ENCODE results near the gene MNT.

Gene MNT

GRCh38 chr17:2398655-2399571, 1.9 kb downstream of the MNT start:
- DNase-seq (ENCODE audit: low spot score in 2 of 2) (peak in 1 of 2 donors; percentile 37), ATAC-seq (replicated peaks; ENCODE audit: extremely low read depth, poor library complexity, severe bottlenecking) (no peak)
- peaks cover 56% of the 10 kb centered on the region for H3K4me1 Mint-ChIP-seq
- H3K4me3 Mint-ChIP-seq: peak overlapping the region; percentile 99
- peak overlapping the region; percentile 97 for H3K27ac Mint-ChIP-seq (ENCODE audit: low read depth)
- H3K36me3 Mint-ChIP-seq (ENCODE audit: insufficient read depth): peaks cover 35% of the 10 kb centered on the region
- H3K27me3 Mint-ChIP-seq: no peaks in the 10 kb centered on the region
- no peaks in the 10 kb centered on the region for H3K9me3 Mint-ChIP-seq

GRCh38 chr17:2398182-2398581, 2.7 kb downstream of the MNT start:
- H3K36me3 Mint-ChIP-seq (ENCODE audit: insufficient read depth): peaks cover 41% of the 10 kb centered on the region
- peak overlapping the region; percentile 13 for H3K27ac Mint-ChIP-seq (ENCODE audit: low read depth)
- peaks cover 56% of the 10 kb centered on the region for H3K4me1 Mint-ChIP-seq
- no peak for ATAC-seq (replicated peaks; ENCODE audit: extremely low read depth, poor library complexity, severe bottlenecking)
- H3K27me3 Mint-ChIP-seq: no peaks in the 10 kb centered on the region
- no peak for DNase-seq (ENCODE audit: low spot score in 2 of 2)
- no peaks in the 10 kb centered on the region for H3K9me3 Mint-ChIP-seq
- H3K4me3 Mint-ChIP-seq: peak overlapping the region; percentile 99

- DNase-seq (ENCODE audit: low spot score in 2 of 2): no peak
- ATAC-seq (replicated peaks; ENCODE audit: extremely low read depth, poor library complexity, severe bottlenecking): no peak
- H3K27ac Mint-ChIP-seq (ENCODE audit: low read depth): peak overlapping the region; percentile 13
- H3K36me3 Mint-ChIP-seq (ENCODE audit: insufficient read depth): peaks cover 43% of the 10 kb centered on the region
- H3K4me3 Mint-ChIP-seq: peak overlapping the region; percentile 99
- H3K4me1 Mint-ChIP-seq: peaks cover 54% of the 10 kb centered on the region
- no peaks in the 10 kb centered on the region for H3K9me3 Mint-ChIP-seq
- no peaks in the 10 kb centered on the region for H3K27me3 Mint-ChIP-seq
Measured at GRCh38 chr17:2397247-2398171, 3.4 kb downstream of the MNT start.

- no peak overlapping the region for H3K27ac Mint-ChIP-seq (ENCODE audit: low read depth)
- DNase-seq (ENCODE audit: low spot score in 2 of 2): no peak
- H3K4me3 Mint-ChIP-seq: peak overlapping the region; percentile 18
- no peak for ATAC-seq (replicated peaks; ENCODE audit: extremely low read depth, poor library complexity, severe bottlenecking)
- H3K9me3 Mint-ChIP-seq: no peaks in the 10 kb centered on the region
- H3K36me3 Mint-ChIP-seq (ENCODE audit: insufficient read depth): peaks cover 46% of the 10 kb centered on the region
- peaks cover 54% of the 10 kb centered on the region for H3K4me1 Mint-ChIP-seq
- H3K27me3 Mint-ChIP-seq: no peaks in the 10 kb centered on the region
Measured at GRCh38 chr17:2396568-2397246, 4.2 kb downstream of the MNT start.

GRCh38 chr17:2396192-2396567, 4.7 kb downstream of the MNT start:
- peaks cover 55% of the 10 kb centered on the region for H3K4me1 Mint-ChIP-seq
- no peaks in the 10 kb centered on the region for H3K9me3 Mint-ChIP-seq
- no peaks in the 10 kb centered on the region for H3K27me3 Mint-ChIP-seq
- ATAC-seq (replicated peaks; ENCODE audit: extremely low read depth, poor library complexity, severe bottlenecking) (no peak), DNase-seq (ENCODE audit: low spot score in 2 of 2) (no peak)
- H3K36me3 Mint-ChIP-seq (ENCODE audit: insufficient read depth): peaks cover 41% of the 10 kb centered on the region
- no peak overlapping the region for H3K27ac Mint-ChIP-seq (ENCODE audit: low read depth)
- peak overlapping the region; percentile 18 for H3K4me3 Mint-ChIP-seq

- Mint-ChIP-seq H3K27me3 (no peaks in the 10 kb centered on the region), H3K9me3 (no peaks in the 10 kb centered on the region), H3K27ac (ENCODE audit: low read depth) (peak overlapping the region; percentile 89), H3K4me3 (peak overlapping the region; percentile 88), H3K36me3 (ENCODE audit: insufficient read depth) (peaks cover 36% of the 10 kb centered on the region), H3K4me1 (peaks cover 55% of the 10 kb centered on the region)
- no peak for ATAC-seq (replicated peaks; ENCODE audit: extremely low read depth, poor library complexity, severe bottlenecking)
- no peak for DNase-seq (ENCODE audit: low spot score in 2 of 2)
Measured at GRCh38 chr17:2395258-2396181, 5.3 kb downstream of the MNT start.

- Mint-ChIP-seq H3K9me3 (no peaks in the 10 kb centered on the region), H3K4me3 (peak overlapping the region; percentile 88), H3K4me1 (peaks cover 54% of the 10 kb centered on the region), H3K27ac (ENCODE audit: low read depth) (peak overlapping the region; percentile 89), H3K36me3 (ENCODE audit: insufficient read depth) (peaks cover 33% of the 10 kb centered on the region), H3K27me3 (no peaks in the 10 kb centered on the region)
- ATAC-seq (replicated peaks; ENCODE audit: extremely low read depth, poor library complexity, severe bottlenecking) (no peak), DNase-seq (ENCODE audit: low spot score in 2 of 2) (no peak)
Measured at GRCh38 chr17:2394775-2395201, 6.1 kb downstream of the MNT start.

- H3K36me3 Mint-ChIP-seq (ENCODE audit: insufficient read depth): peaks cover 32% of the 10 kb centered on the region
- no peaks in the 10 kb centered on the region for H3K9me3 Mint-ChIP-seq
- DNase-seq (ENCODE audit: low spot score in 2 of 2) (no peak), ATAC-seq (replicated peaks; ENCODE audit: extremely low read depth, poor library complexity, severe bottlenecking) (no peak)
- H3K4me3 Mint-ChIP-seq: peak overlapping the region; percentile 88
- peaks cover 54% of the 10 kb centered on the region for H3K4me1 Mint-ChIP-seq
- H3K27me3 Mint-ChIP-seq: no peaks in the 10 kb centered on the region
- peak overlapping the region; percentile 89 for H3K27ac Mint-ChIP-seq (ENCODE audit: low read depth)
Measured at GRCh38 chr17:2393954-2394749, 6.7 kb downstream of the MNT start.

GRCh38 chr17:2393174-2393953, 7.5 kb downstream of the MNT start:
- peaks cover 30% of the 10 kb centered on the region for H3K36me3 Mint-ChIP-seq (ENCODE audit: insufficient read depth)
- no peaks in the 10 kb centered on the region for H3K9me3 Mint-ChIP-seq
- H3K27ac Mint-ChIP-seq (ENCODE audit: low read depth): peak overlapping the region; percentile 98
- no peaks in the 10 kb centered on the region for H3K27me3 Mint-ChIP-seq
- ATAC-seq (replicated peaks; ENCODE audit: extremely low read depth, poor library complexity, severe bottlenecking) (peak; percentile 63), DNase-seq (ENCODE audit: low spot score in 2 of 2) (peak; percentile 81 to 89)
- peaks cover 54% of the 10 kb centered on the region for H3K4me1 Mint-ChIP-seq
- peak overlapping the region; percentile 88 for H3K4me3 Mint-ChIP-seq

- DNase-seq (ENCODE audit: low spot score in 2 of 2) (peak; percentile 96 to 97), ATAC-seq (replicated peaks; ENCODE audit: extremely low read depth, poor library complexity, severe bottlenecking) (peak; percentile 57)
- peaks cover 52% of the 10 kb centered on the region for H3K4me1 Mint-ChIP-seq
- no peaks in the 10 kb centered on the region for H3K27me3 Mint-ChIP-seq
- H3K4me3 Mint-ChIP-seq: peak overlapping the region; percentile 88
- no peaks in the 10 kb centered on the region for H3K9me3 Mint-ChIP-seq
- H3K27ac Mint-ChIP-seq (ENCODE audit: low read depth): peak overlapping the region; percentile 98
- peaks cover 33% of the 10 kb centered on the region for H3K36me3 Mint-ChIP-seq (ENCODE audit: insufficient read depth)
Measured at GRCh38 chr17:2392252-2393173, 8.3 kb downstream of the MNT start.
